Endothelial cell of umbilical vein (primary cell): ENCODE measurements around the gene KATNIP. TPM values are rescaled to one million over a fixed set of nuclear protein-coding genes. Genes with fewer than 3 reads are reported as not detected.

Experiments used
- BruUV-seq: library from RNA; stranded (reverse); fragments of 400-500 nt; replicated peaks from 2 replicates; lab custom pipeline; 2021; lab: Mats Ljungman, UMichigan
- CTCF ChIA-PET: fragments of 300-600, 350-600 bp; sonication (Branson Sonifier 250); formaldehyde crosslinking; loops from one replicate; lab custom pipeline; 2021; ENCODE audit warnings: antibody characterized with exemption, inconsistent platforms; lab: Charles Lee
- POLR2A ChIA-PET: fragments of 300-600, 350-600 bp; sonication (Branson Sonifier 250); formaldehyde crosslinking; loops from one replicate; lab custom pipeline; 2021; ENCODE audit warnings: antibody characterized with exemption, inconsistent platforms; lab: Charles Lee
- DNase-seq: peaks from one replicate; pipeline ENCODE4 v3.0.0-alpha.2; 2011; ENCODE audit warnings: low read depth, low spot score
- FAIRE-seq: peaks from 2 replicates; lab custom pipeline; 2011; peaks lifted over from hg19 to GRCh38; lab: Jason Lieb, UNC
- H2AFZ ChIP-seq: 2 replicates; pipeline ENCODE4 v1.6.0; 2012; ENCODE audit warnings: low read depth, low read length, control low read depth, inconsistent platforms
- H3K27ac ChIP-seq: 2 replicates; pipeline ENCODE4 v1.5.1; 2011; ENCODE audit warnings: low read depth, mild to moderate bottlenecking, control low read depth, low read length, moderate library complexity; ENCODE audit not compliant: insufficient read depth
- H3K27me3 ChIP-seq, 2 experiments: 2 replicates each; pipeline versions ENCODE4 v1.6.0 to v1.6.1; 2011; ENCODE audit warnings: low read length in 2 of 2, mixed read lengths in 1 of 2; ENCODE audit not compliant: control insufficient read depth in 2 of 2, insufficient read depth in 2 of 2
- H3K36me3 ChIP-seq, 2 experiments: 2 replicates in 1 of 2; 3 replicates in 1 of 2; pipeline ENCODE4 v1.5.1; 2011; ENCODE audit warnings: low read length in 2 of 2, mild to moderate bottlenecking in 1 of 2, moderate library complexity in 1 of 2; ENCODE audit not compliant: control insufficient read depth in 2 of 2, insufficient read depth in 2 of 2; ENCODE audit errors: extremely low read depth in 1 of 2
- H3K4me1 ChIP-seq: 3 replicates; pipeline ENCODE4 v1.5.1; 2011; ENCODE audit warnings: mild to moderate bottlenecking, low read length; ENCODE audit not compliant: control insufficient read depth, insufficient read depth; ENCODE audit errors: extremely low read depth
- H3K4me2 ChIP-seq: 2 replicates; pipeline ENCODE4 v1.6.1; 2011; ENCODE audit warnings: low read length, control low read depth, mixed read lengths; ENCODE audit not compliant: insufficient read depth
- H3K4me3 ChIP-seq, 3 experiments: fragments of 200-600 bp in 1 of 3; sonication (generic), shearing (Covaris generic) in 1 of 3; replicated peaks in 1 of 3; 2 replicates each; pipeline ENCODE4 v1.5.1; 2011 to 2016; ENCODE audit warnings: control low read depth in 3 of 3, low read length in 3 of 3, mild to moderate bottlenecking in 2 of 3, inconsistent platforms in 1 of 3, low read depth in 1 of 3, moderate library complexity in 1 of 3; ENCODE audit not compliant: insufficient read depth in 1 of 3
- H3K79me2 ChIP-seq: 2 replicates; pipeline ENCODE4 v1.6.0; 2012; ENCODE audit warnings: low read length, inconsistent platforms; ENCODE audit not compliant: control insufficient read depth, insufficient read depth
- H3K9ac ChIP-seq: replicated peaks from 2 replicates; pipeline ENCODE3; 2011; ENCODE audit warnings: low read length, control low read depth; ENCODE audit not compliant: insufficient read depth; ENCODE audit errors: extremely low read depth
- H3K9me1 ChIP-seq: replicated peaks from 3 replicates; pipeline ENCODE4 v1.6.0; 2011; ENCODE audit warnings: mild to moderate bottlenecking, low read length; ENCODE audit not compliant: control insufficient read depth, insufficient read depth; ENCODE audit errors: extremely low read depth
- H3K9me3 ChIP-seq: replicated peaks from 2 replicates; pipeline ENCODE4 v1.5.1; 2012; ENCODE audit warnings: low read length, inconsistent platforms; ENCODE audit not compliant: control insufficient read depth, insufficient read depth
- H4K20me1 ChIP-seq: replicated peaks from 2 replicates; pipeline ENCODE3; 2011; ENCODE audit warnings: mild to moderate bottlenecking, low read length; ENCODE audit not compliant: control insufficient read depth, insufficient read depth; ENCODE audit errors: extremely low read depth
- CTCF ChIP-seq, 2 donors: IDR thresholded peaks; 1 replicate in 1 of 2; 2 replicates in 1 of 2; pipeline ENCODE4 v1.5.1; 2011; ENCODE audit warnings: low read length in 2 of 2, mild to moderate bottlenecking in 2 of 2, moderate library complexity in 2 of 2, control low read depth in 1 of 2, inconsistent platforms in 1 of 2, low read depth in 1 of 2; ENCODE audit not compliant: insufficient read depth in 1 of 2; ENCODE audit errors: extremely low read depth in 1 of 2
- EZH2 ChIP-seq: IDR thresholded peaks from 2 replicates; pipeline ENCODE4 v1.6.1; 2012; ENCODE audit warnings: borderline replicate concordance, low read depth, mild to moderate bottlenecking, moderate library complexity, low read length, inconsistent platforms; ENCODE audit not compliant: severe bottlenecking
- FOS ChIP-seq: IDR thresholded peaks from 2 replicates; pipeline ENCODE4 v1.6.1; 2011; ENCODE audit warnings: mild to moderate bottlenecking, low read length, moderate library complexity, borderline replicate concordance; ENCODE audit not compliant: insufficient read depth
- GATA2 ChIP-seq: IDR thresholded peaks from 2 replicates; pipeline ENCODE4 v1.7.0; 2011; ENCODE audit warnings: low read depth, mild to moderate bottlenecking, moderate library complexity, mixed read lengths, low read length; ENCODE audit not compliant: insufficient read length, insufficient read depth
- JUN ChIP-seq: IDR thresholded peaks from 2 replicates; pipeline ENCODE4 v1.6.1; 2011; ENCODE audit warnings: borderline replicate concordance, low read depth; ENCODE audit not compliant: insufficient read length, insufficient read depth
- MAX ChIP-seq: IDR thresholded peaks from 2 replicates; pipeline ENCODE4 v1.6.1; 2011; ENCODE audit not compliant: insufficient read depth, insufficient read length
- MYC ChIP-seq: IDR thresholded peaks from one replicate; pipeline ENCODE4 v1.6.1; 2011; ENCODE audit warnings: mild to moderate bottlenecking, low read depth, low read length
- POLR2A ChIP-seq: IDR thresholded peaks from 2 replicates; pipeline ENCODE4 v1.6.1; 2012; ENCODE audit warnings: low read depth, mild to moderate bottlenecking, control low read depth, low read length
- POLR2AphosphoS5 ChIP-seq: IDR thresholded peaks from 2 replicates; pipeline ENCODE4 v1.6.1; 2012; ENCODE audit warnings: low read depth, mild to moderate bottlenecking, control low read depth, low read length, moderate library complexity; ENCODE audit not compliant: insufficient read depth
- dilution Hi-C: fragments of 300-500 bp; cut with MboI; formaldehyde crosslinking; loops from one replicate; pipeline ENCODE4 v1.15.0; 2019; ENCODE audit warnings: low sequenced_read_pairs; ENCODE audit not compliant: extremely low pct_ligation_motif_present
- intact Hi-C: fragments of 100-400 bp; cut with micrococcal nuclease; formaldehyde crosslinking; loops from one replicate; pipeline ENCODE4 v1.10.0; 2022
- polyA plus RNA-seq, 4 experiments: library from polyadenylated mRNA; depleted of rRNA in 3 of 4; stranded (reverse) in 3 of 4; unstranded in 1 of 4; fragments of >200 nt; gene quantifications; 2 replicates each; pipeline versions ENCODE4 v1.2.1 to v1.2.3, GENCODE V29; 2011 to 2012; ENCODE audit warnings: missing spikeins in 1 of 4
- total RNA-seq: library from RNA; stranded (reverse); gene quantifications from 2 replicates; pipeline ENCODE4 v1.2.3, GENCODE V29; 2021

The KATNIP gene
- total and polyA plus RNA-seq, 2 donors (not counting 3 experiments of a cell fraction or from before 2014, with no cell fraction given), result 14.7 to 30.7 TPM

GRCh38 chr16:27543801-27544200 is 6.1 kb upstream of the KATNIP start:
- BruUV-seq, result no TSS peak
- dilution Hi-C loops (no loop called here), intact Hi-C loops (no loop called here)
- peaks cover 26% of the 10 kb centered on the region for H3K79me2 ChIP-seq
- FAIRE-seq (no peak), DNase-seq (no peak)
- no peaks in the 10 kb centered on the region for H3K27me3 ChIP-seq
- no peak overlapping the region for H2AFZ ChIP-seq
- no peaks in the 10 kb centered on the region for H4K20me1 ChIP-seq
- peaks cover 16 to 34% of the 10 kb centered on the region in 2 experiments for H3K36me3 ChIP-seq
- CTCF ChIA-PET, result no interaction called here
- no peaks in the 10 kb centered on the region for H3K9me1 ChIP-seq
- TF ChIP-seq FOS (no peak), MYC (no peak), JUN (no peak), GATA2 (no peak), POLR2AphosphoS5 (no peak), CTCF (IDR thresholded peaks at IDR 0.05; ENCODE audit: extremely low read depth in 1 of 2, insufficient read depth in 1 of 2, low read depth in 1 of 2, low read length in 2 of 2) (no peak), POLR2A (no peak), EZH2 (no peak), MAX (no peak)
- H3K4me2 ChIP-seq, result no peak overlapping the region
- H3K9me3 ChIP-seq, result no peaks in the 10 kb centered on the region
- peaks cover 5% of the 10 kb centered on the region for H3K4me1 ChIP-seq
- H3K27ac ChIP-seq, result no peak overlapping the region
- H3K9ac ChIP-seq, result no peak overlapping the region
- H3K4me3 ChIP-seq, result no peak overlapping the region
- POLR2A ChIA-PET, result no interaction called here
